Measurements from ENCODE around the gene GNAL. TPM values are rescaled to one million over a fixed set of nuclear protein-coding genes. Genes with fewer than 3 reads are reported as not detected.

The GNAL gene
- total and polyA plus RNA-seq, 2 of the 4 experiments (the other 2 are of a cell fraction) = 0.15 to 0.36 TPM

- dilution Hi-C loops (cut with HindIII; ENCODE audit: low sequenced_read_pairs, unreplicated experiment) = no loop called here
- no peak overlapping the region; the same call in 1 of the 2 replicates for H4K5ac ChIP-seq (ENCODE audit: low read depth, low read length)
These were observed 150.5 kb downstream of the GNAL start for GRCh38 chr18:11839556-11839955.

More at GRCh38 chr18:11839556-11839955, 150.5 kb downstream of the GNAL start:
- no peak overlapping the region for H2BK20ac ChIP-seq (ENCODE audit: low read depth, low read length)
- H3K27ac ChIP-seq (ENCODE audit: insufficient read depth, low read length) = no peak overlapping the region
- ChIA-PET POLR2A (ENCODE audit: unreplicated experiment) (no interaction called here), CTCF (no interaction called here)
- H3K36me3 ChIP-seq (ENCODE audit: control insufficient read depth, insufficient read depth, low read length) = no peaks in the 10 kb centered on the region
- H3K14ac ChIP-seq (replicated peaks; ENCODE audit: low read depth, low read length) = no peak overlapping the region
- intact Hi-C loops (cut with micrococcal nuclease) (no loop called here), in situ Hi-C loops (cut with MboI; ENCODE audit: low sequenced_read_pairs) (no loop called here)
- no peak overlapping the region for H2AK9ac ChIP-seq (replicated peaks; ENCODE audit: low read depth, low read length, poor library complexity)
- no peak for DNase-seq
- no peaks in the 10 kb centered on the region for H3K9me3 ChIP-seq (ENCODE audit: control insufficient read depth, insufficient read depth, low read length)
- H2AK5ac ChIP-seq (ENCODE audit: low read depth, low read length) = no peak overlapping the region
- ATAC-seq (ENCODE audit: low read depth) = no peak
- H3K27me3 ChIP-seq (ENCODE audit: control insufficient read depth, insufficient read depth, low read length) = no peaks in the 10 kb centered on the region
- H4K91ac ChIP-seq (ENCODE audit: insufficient read depth, low read depth, low read length) = no peak overlapping the region
- H3K9ac ChIP-seq (ENCODE audit: low read depth, low read length) = no peak overlapping the region
- WGBS, 2 experiments (ENCODE audit: extremely low coverage in 2 of 2, insufficient read length in 1 of 2) = 60% methylated on average over 1 of the region's 6 CpGs; no CpG with 5 or more reads in 1 of the 2 experiments
- H3K56ac ChIP-seq (ENCODE audit: extremely low read depth, insufficient read depth, low read length) = no peak overlapping the region
- H3K9me1 ChIP-seq (ENCODE audit: insufficient read depth, low read length) = no peaks in the 10 kb centered on the region
- TF ChIP-seq POLR2A (IDR thresholded peaks at IDR 0.05; ENCODE audit: low read depth, low read length) (no peak), FOS (IDR thresholded peaks at IDR 0.05; ENCODE audit: low read depth, low read length) (no peak), MXI1 (IDR thresholded peaks at IDR 0.05; ENCODE audit: borderline replicate concordance, low read depth, low read length) (no peak), SMC3 (IDR thresholded peaks at IDR 0.05; ENCODE audit: low read depth, low read length) (no peak), MAZ (IDR thresholded peaks at IDR 0.05; ENCODE audit: borderline replicate concordance, low read depth, low read length) (no peak)
- no peaks in the 10 kb centered on the region for H4K20me1 ChIP-seq (ENCODE audit: insufficient read depth, low read length)
- H2BK120ac ChIP-seq (ENCODE audit: low read depth, low read length) = no peak overlapping the region
- no peaks in the 10 kb centered on the region for H3K4me1 ChIP-seq (ENCODE audit: control insufficient read depth, insufficient read depth, low read length)
- H3K4me3 ChIP-seq (ENCODE audit: insufficient read depth, low read depth, low read length) = no peak overlapping the region
- no TSS peak for BruUV-seq (replicated peaks)
- H3K4ac ChIP-seq (ENCODE audit: low read depth, low read length) = no peak overlapping the region
- no peaks in the 10 kb centered on the region for H3K79me1 ChIP-seq (ENCODE audit: low read depth in 1 of 2, low read length in 2 of 2)
- no peak overlapping the region for H2BK5ac ChIP-seq (ENCODE audit: low read depth, low read length, poor library complexity, severe bottlenecking)
- no peak overlapping the region for H4K8ac ChIP-seq (ENCODE audit: low read depth in 2 of 2, low read length in 2 of 2)
- H3K18ac ChIP-seq (ENCODE audit: low read depth, low read length) = no peak overlapping the region
- no peak overlapping the region for H3K4me2 ChIP-seq (ENCODE audit: low read depth, low read length)
- H3K23ac ChIP-seq (ENCODE audit: low read depth, low read length) = no peak overlapping the region
- H2AFZ ChIP-seq (replicated peaks; ENCODE audit: low read length, poor library complexity) = no peak overlapping the region
- no peak overlapping the region for H2BK15ac ChIP-seq (ENCODE audit: low read depth, low read length)
